DMS153 treated with DMSO at 0.1 percent for 48 hours (cell line): ENCODE measurements around the gene BCL2L13.
"Not testable (repeated sequence)": the region's sequence is repeated elsewhere in the genome, so short reads cannot be mapped to it uniquely, and the experiment has no call there.

Experiments used
- DNase-seq: peaks from one replicate; lab custom pipeline; 2025; ENCODE audit not compliant: unreplicated experiment; lab: John Stamatoyannopoulos, UW

Gene BCL2L13

DNA sequence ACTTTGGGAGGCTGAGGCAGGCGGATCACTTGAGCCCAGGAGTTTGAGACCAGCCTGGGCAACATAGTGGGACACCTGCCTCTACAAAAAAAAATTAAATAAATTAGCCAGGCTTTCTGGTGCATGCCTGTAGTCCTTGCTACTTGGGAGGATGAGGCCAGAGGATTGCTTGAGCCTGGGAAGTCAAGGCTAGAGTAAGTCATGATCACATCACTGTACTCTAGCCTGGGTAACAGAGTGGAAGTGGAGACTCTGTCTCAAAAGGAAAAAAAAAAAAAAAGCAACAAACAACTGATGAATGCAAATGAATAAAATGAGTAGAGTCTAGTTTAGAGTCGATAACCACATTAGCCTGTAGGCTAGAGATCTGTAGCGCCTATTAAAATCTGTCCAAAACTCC, 3.9 kb upstream of the BCL2L13 start:
- DNase-seq = no peak

DNA sequence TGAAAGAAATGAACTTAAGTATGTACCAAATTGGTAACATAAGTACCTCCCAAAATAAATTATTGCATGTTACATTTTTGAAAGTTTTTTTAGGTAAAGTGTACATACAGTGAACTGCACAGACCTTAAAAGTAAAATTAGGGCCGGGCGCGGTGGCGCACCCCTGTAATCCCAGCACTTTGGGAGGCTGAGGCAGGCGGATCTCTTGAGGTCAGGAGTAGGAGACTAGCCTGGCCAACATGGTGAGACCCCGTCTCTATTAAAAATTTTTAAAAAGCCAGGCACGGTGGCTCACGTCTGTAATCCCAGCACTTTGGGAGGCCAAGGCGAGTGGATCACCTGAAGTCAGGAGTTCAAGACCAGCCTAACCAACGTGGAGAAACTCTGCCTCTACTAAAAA, 1.7 kb upstream of the BCL2L13 start:
- DNase-seq = not testable (repeated sequence)

DNA sequence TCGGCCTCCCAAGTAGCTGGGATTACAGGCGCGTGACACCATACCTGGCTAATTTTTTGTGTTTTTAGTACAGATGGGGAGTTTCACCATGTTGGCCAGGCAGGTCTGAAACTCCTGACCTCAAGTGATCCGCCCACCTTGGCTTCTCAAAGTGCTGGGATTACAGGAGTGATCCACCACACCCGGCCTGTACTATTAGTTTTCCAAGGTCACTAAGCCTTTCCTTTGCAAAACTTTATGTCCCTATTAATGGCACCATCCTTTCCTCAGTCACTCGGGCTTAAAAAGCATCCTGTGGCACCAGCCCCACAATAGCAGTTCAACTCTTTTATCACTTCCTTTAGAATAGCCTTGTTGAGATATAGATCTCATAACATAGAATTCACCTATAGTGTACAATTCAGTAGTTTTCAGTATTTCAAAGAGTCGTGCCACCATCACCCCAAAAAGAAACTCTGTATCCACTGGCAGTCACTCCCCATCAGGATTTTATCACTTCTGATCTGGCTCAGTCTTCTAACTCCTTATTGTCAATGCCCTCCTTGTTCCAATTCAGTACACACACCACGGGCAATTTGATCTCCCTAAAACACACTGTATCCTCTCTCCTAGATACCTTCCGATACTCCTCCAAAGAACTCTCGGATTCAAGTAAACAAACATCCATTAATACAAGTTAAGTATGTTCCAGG, 921 bp upstream of the BCL2L13 start:
- no peak for DNase-seq

DNA sequence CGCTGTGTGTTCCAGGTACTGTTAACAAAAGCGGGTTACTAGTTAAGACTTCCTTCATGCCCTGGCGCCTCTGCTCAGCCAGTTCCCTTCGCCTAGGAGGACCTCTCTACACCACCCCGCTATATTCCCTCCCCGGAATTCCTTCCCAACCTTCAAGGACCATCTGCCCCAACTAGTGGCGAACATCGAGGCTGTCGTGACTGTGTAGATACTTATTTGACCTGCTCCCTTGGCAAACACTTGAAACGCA, 450 bp upstream of the BCL2L13 start:
- DNase-seq = no peak

DNA sequence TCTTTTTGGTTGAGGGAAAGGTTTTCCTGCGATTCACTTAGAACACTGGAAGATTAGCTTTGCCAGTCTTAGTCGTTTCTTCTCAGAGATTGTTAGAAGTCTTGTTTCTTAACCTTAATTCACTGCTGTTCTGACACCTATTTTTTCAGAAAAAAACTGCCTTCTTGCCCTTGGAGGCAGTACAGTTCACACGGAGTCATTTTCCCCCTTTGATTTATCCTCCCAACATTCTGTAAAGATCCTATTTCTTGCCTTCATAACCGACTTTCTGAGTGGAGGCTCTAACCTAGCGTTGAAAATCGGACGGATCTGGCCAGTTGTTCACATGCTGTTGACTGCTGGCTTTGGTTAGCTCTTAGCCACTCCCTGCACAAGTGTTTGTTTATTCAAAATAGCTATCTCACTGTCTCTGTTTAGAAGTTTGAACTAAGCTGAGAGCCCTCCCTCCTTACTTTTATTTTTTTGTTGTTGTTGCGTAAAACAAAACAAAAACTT, 737 bp downstream of the BCL2L13 start:
- no peak for DNase-seq

DNA sequence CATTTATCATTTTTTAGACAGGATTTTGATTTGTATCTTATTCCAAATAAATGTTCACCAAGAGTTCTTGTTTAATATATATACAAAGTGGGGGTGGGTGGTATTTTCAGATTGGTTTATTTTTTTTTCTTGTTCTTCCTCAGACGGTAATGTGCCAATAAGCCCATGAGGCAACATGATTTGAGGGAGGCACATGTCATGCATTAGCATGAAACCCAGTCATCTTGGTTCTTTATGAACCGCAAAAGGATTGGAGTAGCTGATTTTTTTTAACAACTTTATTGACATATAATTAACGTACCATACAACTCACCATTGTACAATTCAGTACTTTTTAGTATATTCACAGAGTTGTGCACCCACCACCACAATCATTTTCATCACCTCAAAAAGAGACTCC, 2.7 kb downstream of the BCL2L13 start:
- no peak for DNase-seq

DNA sequence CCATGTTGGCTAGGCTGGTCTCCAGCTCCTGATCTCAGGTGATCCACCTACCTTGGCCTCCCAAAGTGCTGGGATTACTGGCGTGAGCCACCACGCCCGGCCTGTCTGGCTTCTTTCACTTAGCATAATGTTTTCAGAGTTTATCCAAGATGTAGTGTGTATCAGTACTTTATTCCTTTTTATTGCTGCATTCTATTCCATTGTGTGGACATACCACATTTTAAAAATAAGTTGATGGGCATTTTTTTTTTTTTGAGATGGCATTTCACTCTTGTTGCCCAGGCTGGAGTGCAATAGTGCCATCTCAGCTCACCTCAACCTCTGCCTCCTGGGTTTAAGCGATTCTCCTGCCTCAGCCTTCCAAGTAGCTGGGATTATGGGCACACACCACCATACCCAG, 3.8 kb downstream of the BCL2L13 start:
- not testable (repeated sequence) for DNase-seq

DNA sequence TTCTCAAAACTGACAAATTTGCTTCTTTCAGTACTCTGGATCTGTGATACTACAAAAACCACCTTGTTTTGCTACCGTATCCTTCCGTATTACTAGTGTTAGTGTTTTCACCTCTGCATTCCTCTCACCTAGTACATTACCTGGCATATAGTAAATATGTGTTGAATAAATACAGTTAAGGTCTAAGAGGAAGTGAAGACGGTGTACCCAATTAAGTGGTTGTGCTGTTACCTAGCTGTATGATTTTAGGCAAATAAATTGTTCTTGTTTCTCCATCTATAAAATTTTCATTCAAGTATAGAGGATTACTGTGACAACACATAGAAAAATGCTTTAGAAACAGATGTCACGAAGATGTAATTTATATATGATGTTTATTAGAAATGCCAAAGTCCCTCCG, 8.9 kb downstream of the BCL2L13 start:
- DNase-seq = no peak

DNA sequence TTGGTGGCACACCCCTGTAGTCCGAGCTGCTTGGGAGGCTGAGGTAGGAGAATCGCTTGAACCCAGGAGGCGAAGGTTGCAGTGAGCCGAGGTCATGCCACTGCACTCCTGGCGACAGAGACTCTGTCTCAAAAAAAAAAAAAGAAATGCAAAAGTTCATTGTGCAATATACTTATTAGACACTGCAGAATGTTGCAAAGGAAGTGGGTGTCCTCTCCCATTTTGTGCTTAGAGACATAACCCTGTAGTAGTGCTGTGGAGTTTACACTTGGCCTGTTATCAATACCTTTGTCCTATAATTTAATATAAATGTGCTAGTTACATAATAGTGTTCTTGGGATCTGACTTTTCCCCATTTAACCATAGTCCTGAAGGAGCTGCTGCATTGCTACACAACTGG, 9.4 kb downstream of the BCL2L13 start:
- DNase-seq = no peak

DNA sequence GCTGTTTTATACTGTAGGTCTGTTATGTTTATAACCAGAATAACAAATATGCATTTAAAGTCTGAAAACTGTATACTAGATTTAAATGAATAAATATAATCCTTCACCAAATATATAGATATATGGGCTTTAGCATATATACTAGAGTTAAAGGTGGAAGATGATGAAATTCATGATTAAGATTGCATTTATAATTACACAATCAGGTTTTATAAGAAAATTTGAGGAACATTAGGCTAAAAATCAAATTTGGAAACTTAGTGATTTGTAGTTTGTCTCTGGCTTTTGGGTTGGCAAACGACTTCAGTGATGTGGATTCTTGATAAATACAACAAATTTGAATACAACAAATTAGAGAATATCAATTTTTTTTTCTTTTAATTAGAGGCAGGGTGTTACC, 10.0 kb downstream of the BCL2L13 start:
- no peak for DNase-seq

DNA sequence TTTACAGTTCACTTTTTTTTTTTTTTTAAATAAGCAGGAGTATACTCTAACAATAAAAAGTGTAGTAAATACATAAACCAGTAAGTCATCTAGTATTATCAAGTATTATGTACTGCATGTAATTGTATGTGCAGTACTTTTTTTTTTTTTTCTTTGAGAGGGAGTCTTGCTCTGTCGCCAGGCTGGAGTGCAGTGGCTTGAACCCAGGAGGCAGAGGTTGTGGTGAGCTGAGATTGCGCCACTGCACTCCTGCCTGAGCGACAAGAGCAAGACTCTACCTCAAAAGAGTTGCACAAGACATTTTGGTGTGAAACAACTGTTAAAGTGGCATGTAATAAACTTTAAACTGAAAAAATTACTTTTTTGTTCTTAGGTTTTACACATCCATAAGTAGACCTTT, 16.7 kb downstream of the BCL2L13 start:
- DNase-seq = no peak

DNA sequence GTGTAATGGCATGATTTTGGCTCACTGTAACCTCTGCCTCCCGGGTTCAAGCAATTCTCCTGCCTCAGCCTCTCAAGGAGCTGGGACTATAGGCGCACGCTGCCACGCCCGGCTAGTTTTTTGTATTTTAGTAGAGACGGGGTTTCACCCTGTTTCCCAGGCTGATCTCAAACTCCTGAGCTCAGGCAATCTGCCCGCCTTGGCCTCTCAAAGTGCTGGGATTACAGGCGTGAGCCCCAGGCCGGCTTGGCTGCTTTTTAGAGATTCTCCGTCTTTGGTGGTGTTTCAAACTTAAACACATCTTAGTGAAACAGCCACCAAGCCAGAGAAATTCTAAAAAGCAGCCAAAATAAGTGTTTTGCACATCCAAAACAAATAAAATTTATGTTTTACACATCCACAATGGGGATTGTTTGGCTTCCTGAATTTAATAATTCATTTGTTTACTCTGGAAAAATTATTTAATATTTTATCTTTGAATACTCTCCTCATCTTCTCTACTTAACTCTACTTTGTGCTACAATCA, 18.4 kb downstream of the BCL2L13 start:
- DNase-seq = no peak

DNA sequence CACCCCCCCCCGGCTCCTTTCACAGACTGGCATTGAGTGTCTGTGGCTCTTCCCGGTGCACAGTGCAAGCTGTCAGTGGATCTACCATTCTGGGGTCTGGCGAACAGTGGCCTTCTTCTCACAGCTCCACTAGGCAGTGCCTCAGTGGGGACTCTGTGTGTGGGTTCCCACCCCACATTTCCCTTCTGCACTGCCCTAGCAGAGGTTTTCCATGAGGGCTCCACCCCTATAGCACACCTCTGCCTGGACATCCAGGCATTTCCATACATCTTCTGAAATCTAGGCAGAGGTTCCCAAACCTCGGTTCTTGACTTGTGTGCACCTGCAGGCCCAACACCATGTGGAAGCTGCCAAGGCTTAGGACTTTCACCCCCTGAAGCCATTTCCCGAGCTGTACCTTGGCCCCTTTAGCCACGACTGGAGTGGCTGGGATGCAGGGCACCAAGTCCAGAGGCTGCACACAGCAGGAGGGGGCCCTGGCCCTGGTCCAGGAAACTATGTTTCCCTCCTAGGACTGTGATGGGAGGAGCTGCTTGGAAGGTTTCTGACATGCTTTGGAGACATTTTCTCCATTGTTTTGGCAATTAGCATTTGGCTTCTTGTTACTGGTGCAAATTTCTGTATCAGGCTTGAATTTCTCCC, 26.0 kb downstream of the BCL2L13 start:
- DNase-seq = no peak

DNA sequence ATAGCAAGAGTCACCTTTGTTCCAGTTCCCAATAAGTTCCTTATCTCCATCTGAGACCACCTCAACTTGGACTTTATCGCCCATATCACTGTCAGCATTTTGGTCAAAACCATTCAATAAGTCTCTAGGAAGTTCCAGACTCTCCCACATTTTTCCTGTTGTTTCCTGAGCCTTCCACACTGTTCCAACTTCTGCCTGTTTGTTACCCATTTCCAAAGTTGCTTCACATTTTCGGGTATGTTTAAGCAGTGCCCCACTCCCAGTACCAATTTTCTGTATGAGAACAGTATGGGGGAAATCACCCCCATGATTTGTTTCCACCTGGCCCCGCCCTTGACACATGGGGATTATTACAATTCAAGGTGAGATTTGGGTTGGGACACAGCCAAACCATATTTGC, 26.7 kb downstream of the BCL2L13 start:
- no peak for DNase-seq

DNA sequence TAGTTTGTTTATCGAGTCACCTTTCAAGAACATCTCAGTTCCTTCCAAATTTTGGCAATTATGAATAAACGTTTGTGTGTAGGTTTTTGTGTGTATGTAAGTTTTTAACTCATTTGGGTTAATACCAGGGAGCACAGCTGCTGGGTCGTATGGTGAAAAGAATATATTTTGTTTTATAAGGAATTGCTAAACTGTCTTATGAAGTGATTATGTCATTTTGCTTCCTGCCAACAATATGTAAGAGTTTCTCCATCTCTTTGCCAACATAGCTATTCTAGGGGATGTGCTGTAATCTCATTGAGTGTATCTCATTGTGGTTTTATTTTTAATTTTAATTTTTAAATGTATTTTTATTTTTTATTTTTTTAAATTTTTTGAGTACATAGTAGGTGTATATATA, 27.3 kb downstream of the BCL2L13 start:
- no peak for DNase-seq

DNA sequence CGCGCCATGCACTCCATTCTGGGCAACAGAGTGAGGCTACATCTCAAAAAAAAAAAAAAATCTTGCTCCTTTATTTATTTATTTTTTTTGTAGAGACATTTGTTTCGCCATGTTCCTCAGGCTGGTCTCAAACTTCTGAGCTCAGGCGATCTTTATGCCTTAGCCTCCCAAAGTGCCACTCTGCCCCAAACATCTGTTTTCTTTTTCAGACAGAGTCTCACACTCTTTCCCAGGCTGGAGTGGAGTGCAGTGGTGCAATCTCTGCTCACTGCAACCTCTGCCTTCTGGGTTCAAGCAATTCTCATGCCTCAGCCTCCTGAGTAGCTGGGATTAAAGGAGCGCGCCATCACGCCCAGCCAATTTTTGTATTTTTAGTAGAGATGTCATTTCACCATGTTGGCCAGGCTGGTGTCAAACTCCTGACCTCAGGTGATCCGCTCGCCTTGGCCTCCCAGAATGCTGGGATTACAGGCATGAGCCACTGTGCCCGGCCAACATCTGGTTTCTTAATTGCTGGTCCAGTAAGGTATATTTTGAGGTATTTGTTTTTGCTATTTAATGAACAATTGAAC, 33.0 kb downstream of the BCL2L13 start:
- DNase-seq = not testable (repeated sequence)

DNA sequence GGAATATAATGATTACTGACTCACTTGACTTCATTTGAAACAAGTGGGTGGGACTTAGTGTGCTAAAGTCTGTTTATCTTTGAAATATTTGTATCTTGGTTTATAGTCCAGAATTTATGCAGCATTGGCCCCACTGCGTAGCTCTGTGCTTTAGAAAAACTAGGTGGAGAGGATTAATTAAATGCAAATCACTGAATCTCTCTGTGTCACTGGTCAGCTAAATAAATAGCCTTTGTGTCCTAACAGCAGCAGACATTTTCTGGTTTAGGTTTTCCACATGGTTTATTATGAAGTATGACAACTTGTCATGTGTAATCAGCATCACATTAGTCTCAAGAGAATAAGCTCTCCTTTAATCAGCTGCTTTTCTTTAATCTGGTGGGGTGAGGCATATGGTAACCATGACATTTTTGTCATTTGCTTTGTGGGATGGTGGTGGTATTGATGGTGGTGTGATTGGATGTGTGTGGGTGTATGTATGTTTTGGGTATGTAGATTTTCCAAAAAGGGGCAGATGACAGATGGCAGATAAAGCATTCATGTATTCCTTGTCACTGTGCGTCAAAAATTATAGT, 33.9 kb downstream of the BCL2L13 start:
- no peak for DNase-seq

DNA sequence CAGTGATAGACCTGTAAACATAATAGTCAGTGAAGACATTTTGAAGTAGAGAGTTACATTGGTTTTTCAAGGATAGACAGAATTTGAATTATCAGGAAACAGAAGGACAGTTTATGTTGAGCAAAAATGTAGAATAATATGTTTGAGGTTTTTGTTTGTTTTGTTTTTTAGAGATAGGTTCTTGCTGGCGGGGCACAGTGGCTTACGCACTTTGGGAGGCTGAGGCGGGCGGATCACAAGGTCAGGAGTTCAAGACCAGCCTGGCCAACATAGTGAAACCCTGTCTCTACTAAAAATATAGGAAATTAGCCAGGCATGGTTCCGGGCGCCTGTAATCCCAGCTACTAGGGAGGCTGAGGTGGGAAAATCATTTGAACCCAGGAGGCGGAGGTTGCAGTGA, 35.6 kb downstream of the BCL2L13 start:
- no peak for DNase-seq

DNA sequence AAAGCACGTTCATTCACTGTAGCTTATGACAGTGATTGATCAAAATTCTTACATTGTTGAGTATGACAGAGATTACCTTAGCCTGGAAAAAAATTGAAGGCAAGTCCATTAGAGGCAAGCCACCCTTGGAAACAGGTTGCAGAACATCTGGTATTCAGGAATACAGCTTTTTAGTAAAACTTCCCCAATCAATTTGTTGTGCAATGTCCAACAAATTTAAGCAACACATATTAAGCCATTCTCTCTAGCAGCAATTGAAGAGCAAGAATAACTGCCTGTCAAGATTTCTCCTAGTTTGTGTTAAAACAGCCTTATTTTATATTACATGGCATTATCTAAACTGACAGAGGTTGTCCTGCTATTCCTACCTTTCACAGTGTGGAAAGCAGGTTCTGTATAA, 37.0 kb downstream of the BCL2L13 start:
- no peak for DNase-seq

DNA sequence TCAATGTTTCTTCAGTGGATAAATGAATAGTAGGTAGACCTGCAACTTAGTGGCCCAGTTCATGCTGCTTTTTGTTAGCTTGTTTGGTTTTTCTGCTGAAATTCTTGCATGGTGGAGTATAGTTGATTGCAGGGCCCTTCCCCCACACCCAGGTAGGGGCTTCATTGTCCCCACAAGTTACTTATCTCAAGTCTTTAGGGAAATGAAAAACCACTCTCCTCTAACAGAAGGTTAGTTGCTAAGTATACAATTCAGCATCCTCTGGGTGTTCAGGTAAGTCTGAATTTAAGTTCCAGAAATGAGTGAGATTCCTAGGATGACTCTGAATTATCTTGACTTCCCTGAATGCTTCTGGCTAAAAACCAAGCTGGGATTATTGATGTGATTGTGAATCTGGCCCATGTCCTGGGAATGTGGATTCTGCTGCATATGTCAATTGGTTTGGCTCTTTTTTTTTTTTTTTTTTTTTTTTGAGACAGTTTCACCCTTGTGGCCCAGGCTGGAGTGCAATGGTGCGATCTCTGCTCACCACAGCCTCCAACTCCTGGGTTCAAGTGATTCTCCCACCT, 40.3 kb downstream of the BCL2L13 start:
- no peak for DNase-seq

DNA sequence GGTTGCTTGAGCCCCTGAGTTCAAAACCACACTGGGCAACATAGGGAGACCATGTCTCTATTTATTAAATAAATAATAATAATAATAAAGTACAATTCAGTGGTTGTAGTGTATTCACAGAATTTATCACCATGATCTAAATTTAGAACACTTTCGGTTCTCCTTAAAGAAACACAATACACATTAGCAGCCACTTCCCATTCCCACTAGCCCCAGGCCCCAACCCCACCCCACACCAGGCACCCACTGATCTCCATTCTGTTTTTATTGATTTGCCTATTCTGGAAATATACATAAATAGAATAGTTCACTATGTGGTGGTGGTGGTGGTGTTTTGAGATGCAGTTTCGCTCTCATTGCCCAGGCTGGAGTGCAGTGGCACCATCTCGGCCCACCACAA, 45.7 kb downstream of the BCL2L13 start:
- DNase-seq = no peak

DNA sequence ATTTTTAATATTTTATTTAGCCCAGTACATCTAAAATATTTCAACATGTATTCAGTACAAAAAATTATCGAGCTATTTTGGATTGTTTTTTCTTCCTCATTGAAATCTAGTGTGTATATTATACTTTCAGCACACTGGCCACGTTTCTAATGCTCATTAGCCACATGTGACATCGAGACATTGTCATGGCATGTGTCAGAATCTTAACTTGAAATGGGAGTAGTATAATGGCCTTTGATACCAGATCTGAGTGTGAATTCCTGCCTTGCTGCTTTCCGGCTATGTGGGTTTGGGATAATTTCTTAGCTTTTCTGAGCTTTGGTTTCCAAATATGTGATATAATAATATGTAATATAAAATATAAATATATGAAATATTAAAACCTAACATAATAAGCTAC, 54.3 kb downstream of the BCL2L13 start:
- DNase-seq = no peak
